ENCODE results near the gene KIAA0040. TPM values are rescaled to one million over a fixed set of nuclear protein-coding genes. Genes with fewer than 3 reads are reported as not detected.

Gene KIAA0040
- total RNA-seq, 1 donor from 2014 or later: 69.7 TPM

- no peak for DNase-seq (ENCODE audit: low spot score)
Observed at GRCh38 chr1:175172503-175172902, 20.1 kb downstream of the KIAA0040 start.

- no peak for DNase-seq (ENCODE audit: low spot score)
Observed at GRCh38 chr1:175171036-175171913, 21.3 kb downstream of the KIAA0040 start.

GRCh38 chr1:175169286-175170018 lies 23.1 kb downstream of the KIAA0040 start:
- no peak for DNase-seq (ENCODE audit: low spot score)

- DNase-seq (ENCODE audit: low spot score): no peak
Observed at GRCh38 chr1:175168782-175169181, 23.8 kb downstream of the KIAA0040 start.

- no peak for DNase-seq (ENCODE audit: low spot score)
Observed at GRCh38 chr1:175167861-175168260, 24.7 kb downstream of the KIAA0040 start.

- no peak for DNase-seq (ENCODE audit: low spot score)
Observed at GRCh38 chr1:175166746-175167145, 25.8 kb downstream of the KIAA0040 start.

GRCh38 chr1:175164751-175165150 lies 27.8 kb downstream of the KIAA0040 start:
- DNase-seq (ENCODE audit: low spot score): no peak

- no peak for DNase-seq (ENCODE audit: low spot score)
Observed at GRCh38 chr1:175163702-175164101, 28.9 kb downstream of the KIAA0040 start.

GRCh38 chr1:175162955-175163354 lies 29.6 kb downstream of the KIAA0040 start:
- DNase-seq (ENCODE audit: low spot score): no peak

GRCh38 chr1:175158170-175158591 lies 34.4 kb downstream of the KIAA0040 start:
- no peak for DNase-seq (ENCODE audit: low spot score)

GRCh38 chr1:175157200-175157599 lies 35.4 kb downstream of the KIAA0040 start:
- no peak for DNase-seq (ENCODE audit: low spot score)

GRCh38 chr1:175155936-175156335 lies 36.6 kb downstream of the KIAA0040 start:
- no peak for DNase-seq (ENCODE audit: low spot score)

- DNase-seq (ENCODE audit: low spot score): no peak
Observed at GRCh38 chr1:175155473-175155856, 37.1 kb downstream of the KIAA0040 start.

GRCh38 chr1:175154629-175155472 lies 37.7 kb downstream of the KIAA0040 start:
- DNase-seq (ENCODE audit: low spot score): no peak

- no peak for DNase-seq (ENCODE audit: low spot score)
Observed at GRCh38 chr1:175152006-175152652, 40.4 kb downstream of the KIAA0040 start.

- DNase-seq (ENCODE audit: low spot score): no peak
Observed at GRCh38 chr1:175150596-175151319, 41.8 kb downstream of the KIAA0040 start.

GRCh38 chr1:175148068-175148467 lies 44.5 kb downstream of the KIAA0040 start:
- DNase-seq (ENCODE audit: low spot score): no peak

GRCh38 chr1:175147569-175147968 lies 45.0 kb downstream of the KIAA0040 start:
- no peak for DNase-seq (ENCODE audit: low spot score)

GRCh38 chr1:175146529-175147213 lies 45.9 kb downstream of the KIAA0040 start:
- no peak for DNase-seq (ENCODE audit: low spot score)

Data from mesenteric fat pad (tissue), 1 donor.